ENCODE results near the gene ITCH.
A peak's percentile ranks its signal among the peaks of the same experiment; 100 is the strongest.
"Not testable (repeated sequence)": the region's sequence is repeated elsewhere in the genome, so short reads cannot be mapped to it uniquely, and the experiment has no call there.

The ITCH gene

DNA sequence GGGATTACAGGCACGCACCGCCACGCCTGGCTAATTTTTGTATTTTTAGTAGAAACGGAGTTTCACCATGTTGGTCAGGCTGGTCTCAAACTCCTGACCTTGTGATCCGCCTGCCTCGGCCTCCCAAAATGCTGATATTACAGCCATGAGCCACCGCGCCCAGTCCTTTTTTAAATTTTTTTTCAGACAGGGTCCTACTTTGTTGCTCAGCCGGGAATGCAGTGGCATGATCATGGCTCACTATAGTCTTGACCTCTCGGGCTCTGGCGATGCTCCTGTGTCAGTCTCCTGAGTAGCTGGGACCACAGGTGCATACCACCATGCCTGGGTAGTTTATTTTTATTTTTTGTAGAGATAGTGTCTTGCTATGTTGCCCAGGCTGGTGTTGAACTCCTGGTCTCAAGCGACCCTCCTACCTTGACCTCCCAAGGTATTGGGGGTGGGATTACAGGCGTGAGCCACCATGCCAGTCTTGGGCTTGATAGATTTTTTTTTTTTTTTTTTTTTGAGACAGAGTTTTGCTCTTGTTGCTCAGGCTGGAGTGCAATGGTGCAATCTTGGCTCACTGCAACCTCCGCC, 19.9 kb downstream of the ITCH start:
- DNase-seq: not testable (repeated sequence)

DNA sequence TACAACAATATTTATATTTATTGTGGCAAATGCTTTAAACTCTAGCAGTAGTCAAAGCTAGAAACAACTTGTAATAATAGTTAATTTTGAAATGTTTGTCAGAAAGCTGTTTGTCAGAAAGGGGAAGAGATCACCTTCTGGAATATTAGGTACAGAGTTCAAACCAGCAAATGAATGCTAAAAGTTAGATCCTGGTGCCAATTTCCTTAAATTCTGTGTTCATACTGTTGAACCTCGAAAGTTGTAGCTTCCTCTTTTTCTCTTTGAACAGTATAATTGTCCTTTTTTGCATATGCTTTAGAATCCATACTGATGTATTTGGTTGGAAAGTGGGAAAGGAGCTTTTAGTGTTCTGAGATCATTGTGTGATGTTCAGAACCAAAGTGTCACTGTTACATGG, 22.4 kb downstream of the ITCH start:
- no peak for DNase-seq

DNA sequence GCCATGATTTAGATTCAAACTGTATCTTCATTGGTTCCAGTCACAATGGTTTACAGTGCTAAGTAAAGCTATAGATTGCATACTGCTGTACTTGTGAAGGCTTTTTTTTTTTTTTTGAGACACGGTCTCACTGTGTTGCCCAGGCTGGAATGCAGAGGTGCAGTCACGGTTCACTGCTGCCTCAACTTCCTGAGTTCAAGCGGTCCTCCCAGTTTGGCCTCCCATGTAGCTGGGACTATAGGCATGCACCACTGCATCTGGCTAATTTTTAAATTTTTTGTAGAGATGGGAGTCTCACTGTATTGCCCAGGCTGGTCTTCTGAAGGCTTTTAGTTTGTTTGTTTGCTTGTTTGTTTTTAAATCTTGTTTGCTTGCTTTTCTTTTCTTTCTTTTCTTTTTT, 24.9 kb downstream of the ITCH start:
- DNase-seq: no peak

DNA sequence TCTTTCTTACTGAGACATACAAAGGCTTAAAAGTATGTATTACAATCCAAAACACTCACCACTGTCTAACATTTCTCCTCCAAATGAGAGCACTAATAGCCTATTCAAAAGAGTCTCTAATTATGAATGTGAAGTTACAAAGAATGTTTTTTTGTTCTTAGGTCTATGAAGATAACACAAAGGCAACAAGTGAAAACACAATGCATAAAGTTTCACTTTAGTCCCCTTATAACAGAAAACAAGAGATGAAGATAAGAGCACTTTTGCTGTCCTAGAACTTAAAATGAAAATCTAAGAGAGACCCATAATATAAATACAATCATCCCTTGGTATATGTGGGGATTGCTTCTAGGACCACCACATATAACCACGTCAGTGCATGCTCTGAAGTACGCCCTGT, 25.6 kb downstream of the ITCH start:
- DNase-seq: no peak

DNA sequence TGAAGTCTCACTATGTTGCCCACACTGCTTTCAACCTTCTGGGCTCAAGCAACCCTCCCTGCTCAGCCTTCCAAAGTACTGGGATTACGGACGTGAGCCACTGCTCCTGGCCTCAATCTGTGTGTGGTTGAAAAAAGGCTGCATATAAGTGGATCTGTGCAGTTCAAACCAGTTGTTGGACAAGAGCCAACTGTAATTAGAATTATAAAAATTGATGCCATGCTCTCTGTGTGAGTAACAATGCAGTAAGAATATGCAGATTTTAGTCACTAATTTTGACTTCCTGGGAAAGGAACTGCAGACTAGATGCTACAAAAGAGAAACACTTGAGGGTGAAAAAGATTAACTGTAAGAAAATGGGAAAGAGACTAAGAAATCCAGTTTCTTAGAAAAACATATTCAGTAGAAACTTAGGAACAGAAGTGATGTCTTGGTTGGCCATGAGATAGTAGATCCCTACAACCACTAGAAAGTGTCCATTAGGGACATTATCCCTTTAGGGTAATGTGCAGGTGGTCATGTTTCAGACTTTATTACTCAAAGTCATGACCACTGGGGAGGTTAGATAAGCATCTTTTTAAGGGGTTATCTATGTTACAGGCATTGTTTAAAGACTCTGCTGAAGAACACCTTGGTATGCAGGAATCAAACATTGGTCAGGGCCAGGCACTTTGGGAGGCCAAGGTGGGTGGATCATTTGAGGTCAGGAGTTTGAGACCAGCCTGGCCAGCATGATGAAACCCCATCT, 26.3 kb downstream of the ITCH start:
- peak; percentile 4 for DNase-seq

DNA sequence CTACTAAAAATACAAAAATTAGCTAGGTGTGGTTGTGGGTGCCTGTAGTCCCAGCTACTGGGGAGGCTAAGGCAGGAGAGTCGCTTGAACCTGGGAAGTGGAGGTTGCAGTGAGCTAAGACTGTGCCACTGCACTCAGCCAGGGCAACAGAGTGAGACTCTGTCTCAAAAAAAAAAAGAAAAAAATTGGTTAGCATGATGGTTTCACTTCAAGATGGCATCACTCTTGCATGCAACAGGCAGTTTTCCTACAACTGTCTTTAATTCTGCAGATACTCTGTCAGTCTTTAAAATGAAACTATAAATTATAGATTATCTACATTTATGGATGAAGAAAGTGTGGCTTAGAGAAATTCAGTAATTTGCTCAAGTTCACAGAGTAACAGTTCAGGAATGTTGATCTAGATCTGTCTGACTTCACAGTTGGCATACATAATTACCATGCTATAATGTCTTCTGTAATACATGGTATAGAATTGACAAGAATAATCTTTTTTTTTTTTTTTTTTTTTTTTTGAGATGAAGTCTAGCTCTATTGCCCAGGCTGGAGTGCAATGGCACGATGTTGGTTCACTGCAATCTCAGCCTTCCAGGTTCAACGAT, 27.0 kb downstream of the ITCH start:
- DNase-seq: no peak

DNA sequence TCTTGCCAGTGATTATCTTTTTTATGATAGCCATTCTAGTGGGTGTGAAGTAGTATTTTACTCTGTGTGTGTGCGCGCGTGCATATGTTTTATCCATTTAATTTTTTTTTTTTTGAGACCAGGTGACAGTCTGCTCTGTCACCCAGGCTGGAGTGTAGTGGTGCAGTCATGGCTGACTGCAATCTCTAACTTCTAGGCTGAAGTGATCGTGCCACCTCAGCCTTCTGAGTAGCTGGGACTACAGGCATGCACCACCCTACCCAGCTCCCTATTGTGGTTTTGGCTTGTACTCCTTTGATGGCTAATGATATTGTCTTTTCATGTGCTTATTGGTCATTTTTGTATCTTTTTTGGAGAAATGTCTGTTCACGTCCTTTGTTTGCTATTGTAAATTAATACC, 33.3 kb downstream of the ITCH start:
- DNase-seq: no peak

DNA sequence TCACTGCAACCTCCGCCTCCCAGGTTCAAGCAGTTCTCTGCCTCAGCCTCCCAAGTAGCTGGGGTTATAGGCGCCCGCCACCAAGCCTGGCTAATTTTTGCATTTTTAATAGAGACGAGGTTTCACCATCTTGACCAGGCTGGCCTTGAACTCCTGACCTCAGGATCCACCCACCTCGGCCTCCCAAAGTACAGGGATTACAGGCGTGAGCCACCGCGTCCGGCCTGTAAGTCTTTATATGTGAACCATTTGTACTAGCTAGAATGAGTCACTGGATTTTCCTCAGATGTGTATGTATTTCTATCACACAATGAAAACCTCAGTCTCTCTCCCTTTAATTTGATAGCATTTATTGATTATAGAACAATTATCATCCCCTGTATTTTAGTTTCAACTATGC, 34.0 kb downstream of the ITCH start:
- no peak for DNase-seq

DNA sequence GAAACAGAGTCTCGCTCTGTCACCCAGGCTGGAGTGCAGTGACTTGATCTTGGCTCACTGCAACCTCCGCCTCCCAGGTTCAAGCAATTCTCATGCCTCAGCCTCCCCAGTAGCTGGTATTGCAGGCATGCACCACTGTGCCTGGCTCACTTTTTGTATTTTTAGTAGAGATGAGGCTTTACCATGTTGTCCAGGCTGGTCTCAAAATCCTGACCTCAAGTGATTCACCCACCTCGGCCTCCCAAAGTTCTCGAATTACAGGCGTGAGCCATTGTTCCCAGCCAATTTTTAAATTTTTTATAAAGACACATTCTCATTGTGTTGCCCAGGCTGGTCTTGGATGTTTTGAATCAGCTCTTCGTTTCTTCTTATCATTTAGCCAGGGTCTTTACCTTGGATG, 37.7 kb downstream of the ITCH start:
- DNase-seq: not testable (repeated sequence)

DNA sequence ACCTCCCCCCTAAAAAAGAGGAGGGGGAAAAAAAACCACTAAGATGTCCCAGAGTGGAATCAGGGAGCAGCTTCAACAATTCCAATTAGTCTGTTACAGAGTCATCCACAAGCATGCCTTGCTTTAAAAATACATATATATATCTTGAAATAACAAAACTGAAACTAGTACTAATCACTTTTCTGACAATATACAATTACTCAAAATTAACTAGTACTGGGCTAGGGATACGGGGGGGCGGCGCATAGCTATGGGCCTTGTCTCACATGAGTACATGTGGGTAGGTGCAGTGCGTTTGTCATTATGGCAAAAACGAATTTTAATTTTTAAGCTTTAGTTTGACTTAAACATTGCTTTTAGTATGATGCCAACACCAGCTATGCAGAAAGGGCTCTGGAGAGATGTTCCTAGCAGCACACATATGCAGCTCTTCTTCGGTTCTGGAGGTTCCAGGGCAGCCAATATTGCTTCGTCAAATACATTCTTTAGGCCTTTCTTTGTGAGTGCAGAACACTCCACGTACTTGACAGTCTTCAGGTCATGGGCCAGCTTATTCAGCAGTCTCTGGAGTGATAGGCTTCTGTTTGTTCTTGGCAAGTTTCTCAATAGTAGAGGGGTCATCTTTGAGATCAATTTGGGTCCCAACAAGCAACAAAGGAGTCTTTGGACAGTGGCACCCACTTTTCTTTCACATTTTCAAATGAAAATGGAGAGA, 38.8 kb downstream of the ITCH start:
- no peak for DNase-seq

DNA sequence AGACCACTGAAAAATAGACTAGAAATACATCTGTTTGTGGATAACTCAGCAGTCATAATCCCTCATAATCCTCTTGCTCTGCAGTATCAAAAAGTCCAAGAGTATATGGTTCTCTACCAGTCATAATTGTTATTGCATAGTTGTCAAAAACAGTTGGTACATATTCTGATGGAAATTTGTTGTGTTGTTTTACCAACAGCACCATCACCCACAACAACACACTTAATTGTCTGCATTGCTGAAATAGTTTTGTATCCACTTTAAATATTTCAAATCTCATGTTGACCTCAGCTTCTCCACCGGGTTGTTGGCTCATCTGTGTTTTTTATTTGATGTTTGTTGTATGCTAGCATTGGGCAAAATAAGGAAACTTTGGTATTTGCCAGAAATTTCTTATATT, 39.4 kb downstream of the ITCH start:
- DNase-seq: no peak

DNA sequence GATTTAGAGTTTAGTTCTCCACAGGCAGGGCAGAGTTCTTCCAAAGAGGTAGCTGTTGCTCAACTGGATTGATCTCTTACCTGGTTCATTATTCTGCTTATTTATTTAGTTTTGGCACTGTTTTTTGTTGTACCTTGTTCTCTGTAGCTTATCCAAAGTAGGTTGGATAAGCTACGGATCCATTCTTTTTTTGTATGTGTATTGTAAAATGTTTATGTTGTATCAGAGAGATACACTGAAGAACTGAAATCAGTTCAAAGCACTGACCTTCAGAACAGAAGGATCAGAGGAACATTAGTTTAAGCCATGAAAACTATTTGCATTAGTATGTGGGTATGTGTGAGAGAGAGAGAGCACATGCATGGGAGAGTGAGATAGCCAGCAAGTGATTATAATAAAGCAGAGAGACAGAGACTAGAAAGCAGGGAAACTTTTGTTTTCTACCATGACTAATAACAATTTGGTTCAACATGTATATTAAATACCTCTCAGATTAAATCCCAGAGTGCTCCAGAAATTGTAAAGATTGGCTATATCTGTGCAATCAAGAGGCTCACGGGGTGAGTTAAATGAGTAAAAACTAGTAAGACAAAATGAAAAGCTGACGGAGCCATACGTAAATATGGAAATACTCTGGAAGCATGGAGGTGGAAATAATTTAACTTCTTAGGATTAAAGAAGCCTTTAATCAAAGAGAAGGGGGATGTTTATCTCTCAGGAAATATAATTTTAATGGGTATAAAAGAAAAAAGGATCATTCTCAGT, 40.2 kb downstream of the ITCH start:
- no peak for DNase-seq

DNA sequence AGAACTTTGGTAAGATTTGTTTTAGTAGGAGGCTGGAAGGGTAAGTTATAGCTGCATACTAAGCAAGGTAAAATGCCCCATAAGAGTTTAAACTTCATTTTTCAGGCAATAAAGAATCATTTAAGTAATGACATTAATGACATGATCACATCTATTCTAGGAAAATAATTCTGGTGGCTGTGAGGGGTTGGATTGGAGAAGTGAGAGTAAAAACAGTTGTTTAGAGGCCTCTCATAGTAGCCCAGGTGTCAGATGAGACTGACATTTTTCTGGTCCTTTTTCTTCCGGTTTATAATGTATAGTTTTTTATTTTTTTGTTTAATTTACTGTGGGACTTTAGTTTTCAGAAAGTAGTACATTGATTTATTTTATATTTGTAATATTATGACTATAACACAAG, 40.8 kb downstream of the ITCH start:
- DNase-seq: no peak

DNA sequence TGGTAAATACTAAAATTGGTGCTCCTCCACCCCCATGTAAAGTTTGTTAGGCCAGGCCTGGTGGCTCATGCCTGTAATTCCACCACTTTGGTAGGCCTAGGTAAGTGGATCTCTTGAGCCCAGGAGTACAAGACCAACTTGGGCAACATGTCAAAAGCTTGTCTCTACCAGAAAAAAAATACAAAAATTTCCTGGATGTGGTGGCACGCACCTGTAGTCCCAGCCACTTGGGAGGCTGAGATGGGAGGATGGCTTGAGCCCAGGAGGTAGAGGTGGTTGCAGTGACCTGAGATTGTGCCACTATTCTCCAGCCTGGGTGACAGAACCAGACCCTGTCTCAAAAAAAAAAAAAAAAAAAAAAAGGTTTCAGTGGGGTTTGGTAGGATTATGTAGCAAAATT, 41.7 kb downstream of the ITCH start:
- DNase-seq: no peak

DNA sequence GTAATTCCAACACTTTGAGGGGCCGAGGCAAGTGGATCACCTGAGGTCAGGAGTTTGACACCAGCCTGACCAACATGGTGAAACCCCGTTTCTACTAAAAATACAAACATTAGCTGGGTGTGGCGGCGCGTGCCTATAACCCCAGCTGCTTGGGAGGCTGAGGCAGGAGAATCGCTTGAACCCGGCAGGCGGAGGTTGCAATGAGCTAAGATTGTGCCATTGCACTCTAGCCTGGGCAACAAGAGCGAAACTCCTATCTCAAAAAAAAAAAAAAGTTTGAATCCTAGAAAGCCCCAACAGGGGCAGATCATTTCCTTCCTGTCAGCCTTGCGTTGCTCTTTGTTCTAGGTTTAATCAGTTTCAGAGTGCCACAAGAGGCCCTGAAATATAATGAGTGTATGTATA, 42.2 kb downstream of the ITCH start:
- DNase-seq: not testable (repeated sequence)

DNA sequence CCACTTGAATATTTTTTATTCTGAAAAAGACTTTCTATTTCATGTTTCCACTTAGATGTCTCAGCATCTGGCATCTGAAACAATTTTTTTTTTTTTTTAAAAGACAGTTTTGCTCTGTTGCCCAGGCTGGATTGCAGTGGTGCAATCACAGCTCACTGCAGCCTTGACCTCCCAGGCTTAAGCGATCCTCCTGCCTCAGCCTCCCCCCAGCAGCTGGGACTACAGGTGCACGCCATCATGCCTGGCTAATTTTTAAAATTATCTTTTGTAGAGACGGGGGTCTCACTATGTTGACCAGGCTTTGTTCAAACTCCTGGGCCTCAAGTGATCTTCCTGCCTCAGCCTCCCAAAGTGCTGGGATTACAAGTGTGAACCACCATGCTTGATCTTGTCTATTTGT, 42.9 kb downstream of the ITCH start:
- not testable (repeated sequence) for DNase-seq

DNA sequence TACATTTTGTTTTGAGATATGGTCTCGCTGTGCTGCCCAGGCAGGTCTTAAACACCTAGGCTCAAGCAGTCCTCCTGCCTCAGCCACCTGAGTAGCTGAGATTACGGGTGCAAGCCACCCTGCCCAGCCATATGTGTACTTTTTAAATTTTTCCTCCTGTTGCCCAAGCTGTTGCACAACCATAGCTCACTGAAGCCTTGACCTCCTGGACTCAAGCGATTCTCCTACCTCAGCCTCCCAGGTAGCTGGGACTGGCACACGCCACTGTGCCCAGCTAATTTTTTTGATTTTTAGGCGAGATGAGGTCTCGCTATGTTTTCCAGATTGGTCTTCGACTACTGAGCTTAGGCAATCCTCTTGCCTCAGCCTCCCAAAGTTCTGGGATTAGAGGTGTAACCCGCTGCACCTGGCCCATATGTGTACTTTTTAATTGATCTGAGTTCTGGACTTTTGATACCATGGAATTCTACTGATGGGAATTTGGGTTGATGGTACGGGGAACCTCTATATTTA, 44.9 kb downstream of the ITCH start:
- no peak for DNase-seq

DNA sequence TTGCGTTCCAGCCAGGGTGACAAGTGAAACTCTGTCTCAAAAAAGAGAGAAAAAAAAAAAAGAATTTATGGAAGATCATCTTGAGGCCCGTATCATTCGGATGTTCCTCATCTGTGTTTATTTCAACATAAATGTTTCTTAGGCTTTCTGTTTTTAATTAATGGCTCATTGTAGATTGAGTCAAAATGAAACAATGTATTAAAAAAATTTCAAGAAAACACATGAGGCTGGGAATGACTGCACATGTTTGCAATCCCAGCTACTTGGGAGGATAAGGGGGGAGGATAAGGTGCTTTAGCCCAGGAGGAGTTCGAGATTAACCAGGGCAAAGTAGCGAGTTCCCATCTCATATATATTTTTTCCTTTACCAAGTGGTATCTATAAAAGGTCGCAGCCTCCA, 47.3 kb downstream of the ITCH start:
- DNase-seq: no peak

DNA sequence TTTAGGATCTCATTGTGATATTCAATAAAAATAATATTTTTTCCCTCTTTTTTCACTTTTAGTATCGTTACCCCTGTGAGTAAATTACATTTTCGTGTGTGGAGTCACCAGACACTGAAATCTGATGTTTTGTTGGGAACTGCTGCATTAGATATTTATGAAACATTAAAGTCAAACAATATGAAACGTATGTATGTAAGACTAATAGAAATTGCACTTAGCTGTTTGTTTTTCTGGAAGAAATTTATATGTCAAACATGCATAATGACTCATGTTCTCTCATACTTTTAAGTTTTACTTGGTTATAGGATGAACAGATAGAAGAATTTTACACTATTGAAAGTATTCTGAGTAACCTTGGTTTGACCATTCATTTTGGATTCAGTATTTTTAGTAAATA, 49.4 kb downstream of the ITCH start:
- no peak for DNase-seq

DNA sequence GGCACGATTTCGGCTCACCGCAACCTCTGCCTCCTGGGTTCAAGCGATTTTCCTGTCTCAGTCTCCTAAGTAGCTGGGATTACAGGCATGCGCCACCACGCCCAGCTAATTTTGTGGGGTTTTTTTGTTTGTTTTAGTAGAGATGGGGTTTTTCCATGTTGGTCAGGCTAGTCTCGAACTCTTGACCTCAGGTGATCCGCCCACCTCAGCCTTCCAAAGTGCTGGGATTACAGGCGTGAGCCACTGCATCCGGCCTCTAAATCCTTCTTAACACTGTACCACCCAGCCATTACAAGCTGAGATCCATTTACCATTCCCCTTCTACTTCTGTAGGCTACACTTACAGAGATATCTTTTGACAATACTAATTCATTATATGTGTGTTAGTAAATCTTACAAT, 51.5 kb downstream of the ITCH start:
- DNase-seq: not testable (repeated sequence)

DNA sequence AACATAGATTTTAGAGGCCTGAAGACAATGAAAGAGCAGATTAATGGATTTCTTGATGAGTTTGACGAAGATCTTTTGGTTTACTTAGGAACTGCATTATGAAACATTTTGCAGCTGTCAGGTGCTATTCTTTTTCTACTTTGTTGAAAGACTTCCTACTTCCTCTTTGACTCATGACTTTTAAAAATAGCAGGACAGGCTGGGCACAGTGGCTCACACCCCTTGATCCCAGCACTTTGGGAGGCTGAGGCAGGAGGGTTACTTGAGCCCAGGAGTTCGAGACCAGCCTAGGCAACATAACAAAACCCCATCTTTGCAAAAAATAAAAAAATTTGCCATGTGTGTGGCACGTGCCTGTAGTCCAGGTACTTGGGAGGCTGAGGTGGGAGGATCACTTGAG, 52.0 kb downstream of the ITCH start:
- no peak for DNase-seq

DNA sequence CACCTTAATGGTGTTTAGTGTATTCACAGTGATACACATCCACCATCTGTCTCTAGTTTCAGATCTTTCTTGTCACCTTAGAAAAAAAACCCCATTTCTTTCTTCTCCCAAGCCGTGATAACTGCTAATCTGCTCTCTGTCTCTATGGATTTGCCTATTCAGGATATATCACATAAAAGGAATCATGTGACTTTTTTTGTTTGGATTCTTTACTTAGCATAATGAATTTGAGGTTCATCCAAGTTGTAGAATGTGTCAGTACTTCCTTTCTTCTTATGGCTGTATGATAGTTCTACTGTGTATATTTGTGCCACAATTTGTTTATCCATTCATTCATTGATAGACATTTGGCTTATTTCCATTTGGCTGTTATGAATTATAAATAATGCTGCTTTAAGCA, 57.1 kb downstream of the ITCH start:
- DNase-seq: no peak

DNA sequence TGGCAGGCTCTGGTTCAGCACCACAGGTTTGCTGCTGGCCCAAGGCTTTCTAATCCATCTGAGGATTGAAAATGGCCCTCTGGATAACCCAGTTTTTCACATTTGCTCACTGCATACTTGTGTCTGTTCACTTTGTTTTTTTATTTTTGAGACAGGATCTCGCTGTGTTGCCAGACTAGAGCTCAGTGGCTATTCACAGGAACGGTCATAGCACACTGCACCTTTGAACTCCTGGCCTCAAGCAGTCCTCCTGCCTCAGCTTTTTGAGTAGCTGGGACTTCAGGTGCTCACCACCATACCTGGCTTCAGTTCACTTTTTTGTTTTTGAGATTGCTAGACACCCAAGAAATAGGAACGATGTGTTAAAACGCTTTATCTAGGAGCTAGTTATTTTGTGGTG, 57.9 kb downstream of the ITCH start:
- DNase-seq: no peak

All from NCI-H1417 treated with DMSO at 0.1 percent for 48 hours (cell line).